ENCODE measurements around the gene MFNG.
A peak's percentile ranks its signal among the peaks of the same experiment; 100 is the strongest.

- TF ChIP-seq EZH2 (IDR thresholded peaks at IDR 0.05; ENCODE audit: low read length, missing control alignments) = peak; percentile 57
- TF ChIP-seq, protein P1, sequence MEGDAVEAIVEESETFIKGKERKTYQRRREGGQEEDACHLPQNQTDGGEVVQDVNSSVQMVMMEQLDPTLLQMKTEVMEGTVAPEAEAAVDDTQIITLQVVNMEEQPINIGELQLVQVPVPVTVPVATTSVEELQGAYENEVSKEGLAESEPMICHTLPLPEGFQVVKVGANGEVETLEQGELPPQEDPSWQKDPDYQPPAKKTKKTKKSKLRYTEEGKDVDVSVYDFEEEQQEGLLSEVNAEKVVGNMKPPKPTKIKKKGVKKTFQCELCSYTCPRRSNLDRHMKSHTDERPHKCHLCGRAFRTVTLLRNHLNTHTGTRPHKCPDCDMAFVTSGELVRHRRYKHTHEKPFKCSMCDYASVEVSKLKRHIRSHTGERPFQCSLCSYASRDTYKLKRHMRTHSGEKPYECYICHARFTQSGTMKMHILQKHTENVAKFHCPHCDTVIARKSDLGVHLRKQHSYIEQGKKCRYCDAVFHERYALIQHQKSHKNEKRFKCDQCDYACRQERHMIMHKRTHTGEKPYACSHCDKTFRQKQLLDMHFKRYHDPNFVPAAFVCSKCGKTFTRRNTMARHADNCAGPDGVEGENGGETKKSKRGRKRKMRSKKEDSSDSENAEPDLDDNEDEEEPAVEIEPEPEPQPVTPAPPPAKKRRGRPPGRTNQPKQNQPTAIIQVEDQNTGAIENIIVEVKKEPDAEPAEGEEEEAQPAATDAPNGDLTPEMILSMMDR (conservative IDR thresholded peaks at IDR 0.05 in 1 of 2, IDR thresholded peaks at IDR 0.05 in 1 of 2; ENCODE audit: low read depth in 1 of 2, low read length in 2 of 2) = peak; percentile 85 to 86
These were observed 57.3 kb downstream of the MFNG start for GRCh38 chr22:37428649-37429586.
